Ishikawa (cell line): Measurements from ENCODE around the gene RAD51.

ENCODE experiments used
- CEBPB ChIP-seq: IDR thresholded peaks from 2 replicates; pipeline ENCODE4 v1.6.1; 2012
- CREB1 ChIP-seq: IDR thresholded peaks from 2 replicates; pipeline ENCODE4 v1.6.1; 2012; ENCODE audit warnings: low read depth
- EGR1 ChIP-seq: IDR thresholded peaks from 2 replicates; pipeline ENCODE4 v1.6.1; 2012
- EP300 ChIP-seq: IDR thresholded peaks from 2 replicates; pipeline ENCODE4 v1.6.1; 2012; ENCODE audit warnings: borderline replicate concordance
- FOXM1 ChIP-seq: IDR thresholded peaks from 2 replicates; pipeline ENCODE4 v1.6.1; 2012; ENCODE audit warnings: low read depth, borderline replicate concordance
- NFIC ChIP-seq: IDR thresholded peaks from 2 replicates; pipeline ENCODE4 v1.6.1; 2012
- RAD21 ChIP-seq: IDR thresholded peaks from 2 replicates; pipeline ENCODE4 v1.6.1; 2012; ENCODE audit warnings: low read depth
- TAF1 ChIP-seq: IDR thresholded peaks from 2 replicates; pipeline ENCODE4 v1.6.1; 2012; ENCODE audit warnings: low read depth, mild to moderate bottlenecking
- TCF12 ChIP-seq: IDR thresholded peaks from 2 replicates; pipeline ENCODE4 v1.6.1; 2012; ENCODE audit warnings: low read depth
- TEAD4 ChIP-seq: IDR thresholded peaks from 2 replicates; pipeline ENCODE4 v1.6.1; 2012
- YY1 ChIP-seq: IDR thresholded peaks from 2 replicates; pipeline ENCODE4 v1.6.1; 2012; ENCODE audit warnings: low read depth
- ZBTB7A ChIP-seq: IDR thresholded peaks from 2 replicates; pipeline ENCODE4 v1.6.1; 2012; ENCODE audit warnings: low read depth
- TF ChIP-seq, protein P1 (sequence below): IDR thresholded peaks from 2 replicates; pipeline ENCODE4 v1.6.1; 2012
- TF ChIP-seq, protein P2 (sequence below): IDR thresholded peaks from 2 replicates; pipeline ENCODE4 v1.6.1; 2012
- TF ChIP-seq, protein P3 (sequence below): IDR thresholded peaks from 2 replicates; pipeline ENCODE4 v1.6.1; 2012; ENCODE audit warnings: low read depth, mild to moderate bottlenecking

Gene RAD51

DNA sequence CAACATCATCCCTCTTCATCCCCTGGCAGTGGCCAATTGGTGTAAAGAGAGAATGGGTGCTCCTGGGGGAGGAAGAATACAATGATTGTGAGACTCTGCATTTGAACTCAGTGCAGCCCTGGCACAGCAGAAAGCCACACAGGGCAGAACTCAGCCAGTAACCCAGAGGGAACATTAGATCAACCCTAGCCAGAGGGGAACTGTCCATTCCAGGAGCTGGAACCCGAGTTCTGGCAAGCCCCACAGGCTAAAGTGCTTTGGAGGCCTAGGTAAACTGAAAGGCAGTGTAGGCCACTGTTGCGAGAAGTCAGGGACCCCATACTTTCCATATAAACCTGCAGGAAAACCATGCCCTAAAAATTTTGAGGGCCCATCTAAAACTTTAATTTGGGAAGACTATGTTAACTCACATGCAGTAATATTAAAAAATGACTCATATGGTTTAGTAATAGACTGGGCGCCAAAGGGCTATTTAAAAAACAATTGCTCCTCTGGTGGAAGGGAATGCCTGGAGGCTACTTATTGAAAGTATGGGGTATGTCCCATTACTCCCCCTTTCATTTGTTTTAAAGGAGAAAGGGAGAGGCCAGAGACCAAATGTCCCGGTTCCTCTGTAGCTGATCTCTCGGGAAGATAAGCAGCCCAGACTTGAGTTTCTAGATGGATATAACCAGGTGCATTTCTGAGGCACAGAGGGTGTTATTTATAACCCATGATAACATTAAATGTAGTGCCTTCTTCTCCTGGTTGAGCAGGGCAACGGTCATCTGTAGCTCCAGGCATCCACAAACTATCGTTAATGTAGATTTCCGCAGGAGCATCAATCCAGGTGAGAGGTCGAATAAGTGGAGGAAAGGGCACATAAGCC lies 5.8 kb upstream of the RAD51 start:
- TF ChIP-seq ZBTB7A (no peak), FOXM1 (no peak), YY1 (no peak), NFIC (no peak), CEBPB (no peak), CREB1 (no peak), EGR1 (no peak), TEAD4 (no peak), TCF12 (no peak), EP300 (no peak), TAF1 (no peak), RAD21 (no peak)
- TF ChIP-seq, protein P1, sequence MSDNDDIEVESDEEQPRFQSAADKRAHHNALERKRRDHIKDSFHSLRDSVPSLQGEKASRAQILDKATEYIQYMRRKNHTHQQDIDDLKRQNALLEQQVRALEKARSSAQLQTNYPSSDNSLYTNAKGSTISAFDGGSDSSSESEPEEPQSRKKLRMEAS = no peak
- TF ChIP-seq, protein P2, sequence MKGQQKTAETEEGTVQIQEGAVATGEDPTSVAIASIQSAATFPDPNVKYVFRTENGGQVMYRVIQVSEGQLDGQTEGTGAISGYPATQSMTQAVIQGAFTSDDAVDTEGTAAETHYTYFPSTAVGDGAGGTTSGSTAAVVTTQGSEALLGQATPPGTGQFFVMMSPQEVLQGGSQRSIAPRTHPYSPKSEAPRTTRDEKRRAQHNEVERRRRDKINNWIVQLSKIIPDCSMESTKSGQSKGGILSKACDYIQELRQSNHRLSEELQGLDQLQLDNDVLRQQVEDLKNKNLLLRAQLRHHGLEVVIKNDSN = no peak
- TF ChIP-seq, protein P3, sequence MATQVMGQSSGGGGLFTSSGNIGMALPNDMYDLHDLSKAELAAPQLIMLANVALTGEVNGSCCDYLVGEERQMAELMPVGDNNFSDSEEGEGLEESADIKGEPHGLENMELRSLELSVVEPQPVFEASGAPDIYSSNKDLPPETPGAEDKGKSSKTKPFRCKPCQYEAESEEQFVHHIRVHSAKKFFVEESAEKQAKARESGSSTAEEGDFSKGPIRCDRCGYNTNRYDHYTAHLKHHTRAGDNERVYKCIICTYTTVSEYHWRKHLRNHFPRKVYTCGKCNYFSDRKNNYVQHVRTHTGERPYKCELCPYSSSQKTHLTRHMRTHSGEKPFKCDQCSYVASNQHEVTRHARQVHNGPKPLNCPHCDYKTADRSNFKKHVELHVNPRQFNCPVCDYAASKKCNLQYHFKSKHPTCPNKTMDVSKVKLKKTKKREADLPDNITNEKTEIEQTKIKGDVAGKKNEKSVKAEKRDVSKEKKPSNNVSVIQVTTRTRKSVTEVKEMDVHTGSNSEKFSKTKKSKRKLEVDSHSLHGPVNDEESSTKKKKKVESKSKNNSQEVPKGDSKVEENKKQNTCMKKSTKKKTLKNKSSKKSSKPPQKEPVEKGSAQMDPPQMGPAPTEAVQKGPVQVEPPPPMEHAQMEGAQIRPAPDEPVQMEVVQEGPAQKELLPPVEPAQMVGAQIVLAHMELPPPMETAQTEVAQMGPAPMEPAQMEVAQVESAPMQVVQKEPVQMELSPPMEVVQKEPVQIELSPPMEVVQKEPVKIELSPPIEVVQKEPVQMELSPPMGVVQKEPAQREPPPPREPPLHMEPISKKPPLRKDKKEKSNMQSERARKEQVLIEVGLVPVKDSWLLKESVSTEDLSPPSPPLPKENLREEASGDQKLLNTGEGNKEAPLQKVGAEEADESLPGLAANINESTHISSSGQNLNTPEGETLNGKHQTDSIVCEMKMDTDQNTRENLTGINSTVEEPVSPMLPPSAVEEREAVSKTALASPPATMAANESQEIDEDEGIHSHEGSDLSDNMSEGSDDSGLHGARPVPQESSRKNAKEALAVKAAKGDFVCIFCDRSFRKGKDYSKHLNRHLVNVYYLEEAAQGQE = no peak

DNA sequence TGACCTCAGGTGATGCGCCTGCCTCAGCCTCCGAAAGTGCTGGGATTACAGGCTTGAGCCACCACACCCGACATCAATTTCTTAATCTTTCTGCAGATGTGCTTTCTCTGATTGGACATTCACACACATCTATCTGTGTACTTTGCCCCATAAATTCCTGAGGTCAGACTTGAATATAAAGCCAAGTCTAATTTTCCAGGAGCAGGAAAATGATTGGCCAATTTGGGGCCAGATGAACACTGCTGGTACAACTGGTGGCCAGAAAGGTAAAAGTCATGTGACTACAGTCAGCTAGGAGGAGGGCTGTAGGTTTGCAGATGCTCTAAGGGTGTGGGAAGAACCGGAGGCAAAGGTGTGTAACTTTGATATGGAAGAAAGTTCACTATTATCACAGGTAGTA lies 3.2 kb upstream of the RAD51 start:
- TF ChIP-seq, protein P1 = no peak
- TF ChIP-seq, protein P3 = no peak
- TF ChIP-seq CREB1 (no peak), EGR1 (no peak), FOXM1 (no peak)

DNA sequence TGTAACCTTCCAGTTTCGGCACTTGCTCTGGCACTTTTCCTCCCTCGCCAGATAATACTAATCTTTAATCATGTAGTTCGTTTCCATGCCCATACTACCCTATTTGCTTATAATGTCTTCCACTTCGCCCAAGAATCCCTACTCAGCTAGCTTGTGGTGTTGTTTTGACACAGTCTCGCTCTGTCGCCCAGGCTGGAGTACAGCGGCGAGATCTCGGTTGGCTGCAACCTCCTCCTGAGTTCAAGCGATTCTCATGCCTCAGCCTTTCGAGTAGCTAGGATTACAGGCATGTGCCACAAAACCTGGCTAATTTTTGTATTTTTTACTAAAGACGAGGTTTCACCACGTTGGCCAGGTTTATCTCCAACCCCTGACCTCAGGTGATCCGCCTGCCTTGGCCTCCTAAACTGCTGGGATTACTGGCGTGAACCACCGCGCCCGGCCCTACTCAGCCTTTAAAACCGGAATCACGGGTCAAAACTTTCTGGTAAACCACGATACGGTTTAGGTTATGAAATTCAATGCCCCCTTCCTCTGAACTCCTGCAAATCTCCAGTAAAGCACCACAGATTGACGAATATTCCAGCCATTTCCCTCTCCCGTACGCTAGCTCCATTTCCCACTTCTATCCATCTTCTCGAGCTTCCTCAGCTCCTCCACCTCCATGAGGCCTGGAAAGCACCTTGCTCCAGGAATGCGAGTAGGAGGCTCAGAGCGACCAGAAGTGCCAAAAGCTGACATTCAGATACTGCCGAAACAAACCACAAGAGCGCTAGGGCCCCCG lies 878 bp upstream of the RAD51 start:
- TF ChIP-seq EGR1 (no peak), EP300 (0 out of 2 replicates have a peak, but pooled peaks have one; percentile 19)

DNA sequence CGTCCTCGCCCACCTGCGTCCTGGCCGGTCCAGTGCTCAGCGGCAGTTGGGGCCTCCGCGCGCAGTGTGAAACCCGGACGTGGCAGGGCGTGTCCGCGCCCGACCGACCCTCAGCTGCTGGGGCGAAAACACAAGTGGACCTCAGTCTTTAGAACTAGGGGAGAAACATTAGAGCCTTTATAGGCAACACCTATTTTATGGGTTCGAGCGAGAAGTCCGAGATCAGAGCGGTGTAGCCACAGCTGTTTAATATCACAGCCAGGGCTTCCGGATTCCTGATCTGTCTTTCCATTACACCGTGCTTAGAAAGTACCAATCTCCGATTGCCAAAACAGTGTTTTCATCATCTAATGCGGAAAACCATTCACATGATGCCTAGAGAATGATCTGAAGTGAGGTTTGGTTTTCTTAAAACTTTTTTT lies 506 bp downstream of the RAD51 start:
- TF ChIP-seq, protein P2 = no peak
- TF ChIP-seq YY1 (no peak), EGR1 (no peak), CEBPB (no peak), CREB1 (no peak), TAF1 (no peak), EP300 (no peak), TCF12 (no peak), FOXM1 (no peak)
- TF ChIP-seq, protein P1 = no peak

DNA sequence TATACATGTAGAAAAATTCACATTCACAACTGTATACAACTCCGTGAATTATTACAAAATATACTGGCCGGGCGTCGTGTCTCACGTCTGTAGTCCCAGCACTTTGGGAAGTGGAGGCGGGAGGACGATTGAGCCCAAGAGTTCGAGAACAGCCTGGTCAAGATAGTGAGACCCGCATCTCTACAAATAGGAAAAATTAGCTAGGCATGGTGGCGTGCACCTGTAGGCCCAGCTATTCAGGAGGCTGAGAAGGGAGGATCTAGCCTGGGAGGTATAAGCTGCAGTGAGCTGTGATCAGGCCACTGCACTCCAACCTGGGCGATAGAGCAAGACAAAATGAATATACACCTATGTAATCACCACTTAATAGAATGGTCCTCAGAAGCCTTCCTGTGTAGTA lies 1.3 kb downstream of the RAD51 start:
- TF ChIP-seq CREB1 = no peak

DNA sequence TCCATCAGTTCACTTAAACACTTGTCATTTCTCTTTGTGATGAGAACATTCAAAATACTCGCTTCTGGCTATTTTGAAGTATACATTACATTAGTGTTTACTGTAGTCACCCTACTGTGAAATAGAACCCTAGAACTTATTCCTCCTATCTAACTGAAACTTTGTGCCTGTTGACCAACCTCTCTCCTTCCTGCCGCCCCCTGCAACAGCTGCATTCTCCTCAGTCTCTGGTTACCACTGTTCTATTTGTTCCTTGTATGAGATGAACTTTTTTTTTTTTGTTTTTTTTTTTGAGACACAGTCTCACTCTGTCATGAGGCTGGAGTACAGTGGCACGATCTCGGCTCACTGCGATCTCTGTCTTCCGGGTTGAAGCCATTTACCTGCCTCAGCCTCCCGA lies 2.9 kb downstream of the RAD51 start:
- TF ChIP-seq NFIC (no peak), EP300 (no peak), CREB1 (no peak), TEAD4 (no peak), FOXM1 (no peak), RAD21 (no peak), YY1 (no peak), ZBTB7A (no peak)
- TF ChIP-seq, protein P2 = no peak
- TF ChIP-seq, protein P3 = no peak
- TF ChIP-seq, protein P1 = no peak
